Thyroid gland (tissue), 4 donors: ENCODE results near the gene NUP62.

Experiments
- CTCF ChIP-seq, 6 experiments: fragments of 200-600 bp in 3 of 6; fragments of 450-650 bp in 3 of 6; sonication (generic) in 3 of 6; IDR thresholded peaks; one replicate each; pipeline ENCODE4 v1.5.1; 2016 to 2019; ENCODE audit warnings: antibody characterized with exemption in 6 of 6, mild to moderate bottlenecking in 2 of 6, inconsistent platforms in 1 of 6, moderate library complexity in 1 of 6
- POLR2A ChIP-seq, 2 donors: fragments of 450-650 bp; IDR thresholded peaks; one replicate each; pipeline ENCODE4 v1.6.1; 2017; ENCODE audit warnings: antibody characterized with exemption in 2 of 2, mild to moderate bottlenecking in 2 of 2, moderate library complexity in 1 of 2

DNA sequence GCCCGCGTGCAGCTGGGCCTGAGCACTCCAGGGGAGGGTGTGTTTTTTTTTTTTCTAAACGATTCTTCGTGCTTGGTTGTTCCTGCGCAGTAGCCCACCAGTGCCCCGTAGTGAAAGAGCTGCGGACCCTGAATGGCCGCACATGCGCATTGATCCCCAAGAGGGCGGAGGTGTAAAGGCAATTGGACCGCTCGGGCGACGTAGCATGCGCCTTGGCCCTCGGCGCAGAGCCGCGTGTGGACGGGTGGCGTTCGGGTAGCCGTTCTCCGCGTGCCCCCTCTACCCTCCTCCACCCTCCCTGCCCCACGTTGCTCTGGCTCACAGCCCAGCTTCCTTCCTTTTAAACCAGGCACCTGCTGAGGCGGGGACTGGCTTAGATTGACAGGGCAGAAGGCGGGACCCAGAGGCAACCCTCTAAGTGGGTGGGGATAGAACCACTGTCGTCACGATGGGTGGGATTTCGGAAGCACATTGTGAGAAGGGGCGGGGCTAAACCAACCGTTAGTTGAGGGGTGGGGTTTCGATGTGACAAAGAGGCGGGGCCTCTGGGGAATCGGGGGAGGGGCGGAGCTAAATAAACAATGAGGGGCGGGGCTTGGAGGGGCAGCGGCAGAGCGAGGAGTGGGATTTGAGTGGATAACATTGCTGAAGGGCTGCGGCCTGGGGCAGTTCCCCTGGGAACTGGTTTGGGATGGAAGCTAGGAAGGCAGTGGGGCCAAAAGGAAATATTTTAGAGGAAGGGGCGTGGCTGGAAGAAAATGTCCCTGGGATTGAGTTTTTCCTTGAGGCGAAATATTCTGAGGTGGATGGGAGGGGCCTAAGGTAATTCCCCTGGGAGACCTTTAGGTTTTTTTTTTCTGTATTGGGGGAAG is 543 bp upstream of the NUP62 start:
- TF ChIP-seq CTCF (IDR thresholded peaks at IDR 0.05) = peak in 2 of 6 experiments; percentile 16 to 24
- TF ChIP-seq POLR2A (IDR thresholded peaks at IDR 0.05) = peak in 1 of 2 donors; percentile 46
